ENCODE results near the gene DCK. TPM values are rescaled to one million over a fixed set of nuclear protein-coding genes. Genes with fewer than 3 reads are reported as not detected.
A peak's percentile ranks its signal among the peaks of the same experiment; 100 is the strongest.

DCK gene
- total RNA-seq, 1 experiment from 2014 or later, result 21.0 TPM

DNA sequence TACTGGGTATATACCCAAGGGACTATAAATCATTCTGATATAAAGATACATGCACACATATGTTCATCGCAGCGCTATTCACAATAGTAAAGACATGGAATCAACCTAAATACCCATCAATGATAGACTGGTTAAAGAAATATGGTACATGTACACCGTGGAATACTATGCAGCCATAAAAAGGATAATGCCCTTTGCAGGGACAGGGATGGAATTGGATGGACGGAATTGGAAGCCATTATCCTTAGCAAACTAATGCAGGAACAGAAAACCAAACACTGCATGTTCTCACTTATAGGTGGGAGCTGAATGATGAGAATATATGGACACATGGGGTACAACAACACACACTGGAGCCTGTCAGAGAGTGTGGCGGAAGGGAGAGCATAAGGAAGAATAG is 55.9 kb downstream of the DCK start:
- Histone ChIP-seq H3K36me3 (ENCODE audit: low read depth, low read length) (no peaks in the 10 kb centered on the region), H3K9ac (ENCODE audit: low read length) (no peak overlapping the region), H3K9me2 (replicated peaks; ENCODE audit: low read length) (no peaks in the 10 kb centered on the region), H2AFZ (ENCODE audit: low read length) (no peak overlapping the region), H3K27me3 (ENCODE audit: low read length) (no peaks in the 10 kb centered on the region), H4K20me1 (ENCODE audit: low read length) (no peaks in the 10 kb centered on the region), H3F3A (ENCODE audit: low read length, unreplicated experiment) (no peaks in the 10 kb centered on the region), H3K4me1 (ENCODE audit: insufficient read depth, low read length) (no peaks in the 10 kb centered on the region), H3K4me2 (ENCODE audit: low read length) (no peak overlapping the region), H3K4me3 (ENCODE audit: low read length) (no peak overlapping the region), H3K79me2 (ENCODE audit: low read length) (no peaks in the 10 kb centered on the region), H3K9me3 (ENCODE audit: low read length) (no peaks in the 10 kb centered on the region), H3K27ac (ENCODE audit: low read length) (no peak overlapping the region)
- intact Hi-C loops (cut with micrococcal nuclease), result no loop called here
- ChIA-PET CTCF (no interaction called here), POLR2A (ENCODE audit: unreplicated experiment) (no interaction called here)
- no peak for ATAC-seq
- no peak for TF ChIP-seq CTCF (conservative IDR thresholded peaks at IDR 0.05; ENCODE audit: low read depth, low read length)
- TF ChIP-seq EZH2 (IDR thresholded peaks at IDR 0.05; ENCODE audit: low read length, unreplicated experiment), result no peak
- no peak for TF ChIP-seq EZH2phosphoT487 (IDR thresholded peaks at IDR 0.05; ENCODE audit: borderline replicate concordance, low read length)
- no peak for DNase-seq
- no TSS peak for BruUV-seq (replicated peaks)

DNA sequence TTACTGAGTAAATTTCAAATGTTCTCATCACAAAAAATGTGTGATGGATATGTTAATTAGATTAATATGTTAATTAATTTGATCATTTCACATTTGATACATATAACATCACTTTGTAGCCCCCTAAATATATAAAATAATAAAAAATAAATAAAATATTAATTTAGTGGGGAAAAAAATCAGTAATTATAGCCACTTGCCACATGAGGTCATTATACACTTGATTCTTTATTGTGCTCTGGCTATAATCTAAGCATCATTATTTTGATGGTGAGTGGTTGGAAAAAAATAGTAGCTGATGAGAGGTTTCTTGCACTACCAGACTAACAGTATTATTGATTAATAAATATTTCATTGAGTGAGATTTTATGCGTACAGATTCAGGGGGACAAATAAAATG is 57.4 kb downstream of the DCK start:
- H3F3A ChIP-seq (ENCODE audit: low read length, unreplicated experiment), result no peaks in the 10 kb centered on the region
- ChIA-PET POLR2A (ENCODE audit: unreplicated experiment) (no interaction called here), CTCF (interaction anchor here (0.5 to 0.7 kb wide), 4 partner anchors 81 to 661 kb away, joined by 3 to 8 read pairs (median 4); no protein-coding TSS in a partner anchor)
- no peak overlapping the region for H2AFZ ChIP-seq (ENCODE audit: low read length)
- DNase-seq (peak; percentile 43), ATAC-seq (peak; percentile 64; the same call in 1 of the 2 replicates)
- no peaks in the 10 kb centered on the region for H3K27me3 ChIP-seq (ENCODE audit: low read length)
- no peak overlapping the region for H3K9ac ChIP-seq (ENCODE audit: low read length)
- no peak overlapping the region for H3K27ac ChIP-seq (ENCODE audit: low read length)
- no peak overlapping the region for H3K4me2 ChIP-seq (ENCODE audit: low read length)
- intact Hi-C loops (cut with micrococcal nuclease), result loop anchor here (5.0 kb wide), 4 partner anchors 136 to 661 kb away; no protein-coding TSS in a partner anchor
- no peaks in the 10 kb centered on the region for H3K79me2 ChIP-seq (ENCODE audit: low read length)
- no peaks in the 10 kb centered on the region for H3K9me3 ChIP-seq (ENCODE audit: low read length)
- H3K9me2 ChIP-seq (replicated peaks; ENCODE audit: low read length), result no peaks in the 10 kb centered on the region
- peak; percentile 29; the same call in 1 of the 2 replicates for TF ChIP-seq CTCF (conservative IDR thresholded peaks at IDR 0.05; ENCODE audit: low read depth, low read length)
- no peak for TF ChIP-seq EZH2phosphoT487 (IDR thresholded peaks at IDR 0.05; ENCODE audit: borderline replicate concordance, low read length)
- BruUV-seq (replicated peaks), result no TSS peak
- H3K4me1 ChIP-seq (ENCODE audit: insufficient read depth, low read length), result no peaks in the 10 kb centered on the region
- no peaks in the 10 kb centered on the region for H4K20me1 ChIP-seq (ENCODE audit: low read length)
- no peaks in the 10 kb centered on the region for H3K36me3 ChIP-seq (ENCODE audit: low read depth, low read length)
- no peak overlapping the region for H3K4me3 ChIP-seq (ENCODE audit: low read length)

- intact Hi-C loops (cut with micrococcal nuclease), result loop anchor here (5.0 kb wide), 4 partner anchors 135 to 660 kb away; no protein-coding TSS in a partner anchor
- no peaks in the 10 kb centered on the region for H3F3A ChIP-seq (ENCODE audit: low read length, unreplicated experiment)
- ATAC-seq (no peak), DNase-seq (no peak)
- TF ChIP-seq CTCF (conservative IDR thresholded peaks at IDR 0.05; ENCODE audit: low read depth, low read length) (no peak), EZH2phosphoT487 (IDR thresholded peaks at IDR 0.05; ENCODE audit: borderline replicate concordance, low read length) (no peak), EZH2 (IDR thresholded peaks at IDR 0.05; ENCODE audit: low read length, unreplicated experiment) (no peak)
- no peak overlapping the region for H3K4me3 ChIP-seq (ENCODE audit: low read length)
- H4K20me1 ChIP-seq (ENCODE audit: low read length), result no peaks in the 10 kb centered on the region
- H3K36me3 ChIP-seq (ENCODE audit: low read depth, low read length), result no peaks in the 10 kb centered on the region
- H3K4me1 ChIP-seq (ENCODE audit: insufficient read depth, low read length), result no peaks in the 10 kb centered on the region
- H3K9me2 ChIP-seq (replicated peaks; ENCODE audit: low read length), result no peaks in the 10 kb centered on the region
- no TSS peak for BruUV-seq (replicated peaks)
- H3K9ac ChIP-seq (ENCODE audit: low read length), result no peak overlapping the region
- H3K79me2 ChIP-seq (ENCODE audit: low read length), result no peaks in the 10 kb centered on the region
- H2AFZ ChIP-seq (ENCODE audit: low read length), result no peak overlapping the region
- POLR2A ChIA-PET (ENCODE audit: unreplicated experiment), result no interaction called here
- no peaks in the 10 kb centered on the region for H3K27me3 ChIP-seq (ENCODE audit: low read length)
- H3K9me3 ChIP-seq (ENCODE audit: low read length), result no peaks in the 10 kb centered on the region
- H3K4me2 ChIP-seq (ENCODE audit: low read length), result no peak overlapping the region
- CTCF ChIA-PET, result no interaction called here
- no peak overlapping the region for H3K27ac ChIP-seq (ENCODE audit: low read length)
These were observed 58.6 kb downstream of the DCK start for GRCh38 chr4:71052034-71052433.
